Esophagus squamous epithelium (tissue), 5 donors: ENCODE data around the gene TOX3. TPM values are rescaled to one million over a fixed set of nuclear protein-coding genes. Genes with fewer than 3 reads are reported as not detected.

Experiments used
- DNase-seq: peaks from one replicate; lab custom pipeline; 2025; lab: John Stamatoyannopoulos, UW
- H3K27ac ChIP-seq, 4 donors: fragments of 200-600 bp; sonication (generic); one replicate each; pipeline ENCODE4 v1.5.1; 2016 to 2019; ENCODE audit warnings: mild to moderate bottlenecking in 1 of 4
- H3K27me3 ChIP-seq, 4 donors: fragments of 200-600 bp; sonication (generic); 1 replicate in 3 of 4; 2 replicates in 1 of 4; pipeline versions ENCODE4 v1.5.1 to v1.6.0; 2017 to 2021; ENCODE audit warnings: antibody characterized with exemption in 1 of 4
- H3K36me3 ChIP-seq, 3 donors: fragments of 200-600 bp; sonication (generic); one replicate each; pipeline ENCODE4 v1.5.1; 2016 to 2019
- H3K4me1 ChIP-seq, 3 donors: fragments of 200-600 bp; sonication (generic); one replicate each; pipeline ENCODE4 v1.5.1; 2017 to 2019
- H3K4me3 ChIP-seq, 4 donors: fragments of 200-600 bp; sonication (generic); 1 replicate in 3 of 4; 2 replicates in 1 of 4; pipeline ENCODE4 v1.5.1; 2016 to 2019; ENCODE audit warnings: mild to moderate bottlenecking in 2 of 4, moderate library complexity in 1 of 4
- H3K9me3 ChIP-seq, 3 donors: fragments of 200-600 bp; sonication (generic); one replicate each; pipeline ENCODE4 v1.5.1; 2016 to 2019
- CTCF ChIP-seq, 6 experiments: fragments of 450-650 bp in 4 of 6; fragments of 200-600 bp in 2 of 6; sonication (generic) in 2 of 6; IDR thresholded peaks; one replicate each; pipeline ENCODE4 v1.5.1; 2016 to 2019; ENCODE audit warnings: antibody characterized with exemption in 6 of 6, mild to moderate bottlenecking in 4 of 6, moderate library complexity in 4 of 6
- POLR2A ChIP-seq, 4 donors: fragments of 450-650 bp; IDR thresholded peaks; one replicate each; pipeline ENCODE4 v1.6.1; 2017; ENCODE audit warnings: antibody characterized with exemption in 4 of 4, mild to moderate bottlenecking in 4 of 4, moderate library complexity in 3 of 4
- WGBS, 2 donors: methylation state at CpG; one replicate each; pipeline ENCODE4 v1.1.5; 2018; 5-methylcytosine and 5-hydroxymethylcytosine counted together
- intact Hi-C: fragments of 100-400 bp; cut with DNase I; formaldehyde crosslinking; loops from one replicate; pipeline ENCODE4 v1.15.0; 2022
- total RNA-seq, 4 donors: library from RNA; depleted of rRNA; stranded (reverse); fragments of >200 nt; gene quantifications; one replicate each; pipeline ENCODE4 v1.1.0, GENCODE V29; 2016
- donor health status: DM: yes; HTN: yes; CAD: no.

TOX3 gene
- total RNA-seq, 4 donors from 2014 or later: 0.09 to 1.1 (median 0.11) TPM; not detected in 1

GRCh38 chr16:52439171-52439701 lies 107.7 kb downstream of the TOX3 start:
- DNase-seq: no peak
- no peaks in the 10 kb centered on the region for H3K27me3 ChIP-seq
- no peaks in the 10 kb centered on the region for H3K9me3 ChIP-seq
- no peak overlapping the region for H3K27ac ChIP-seq
- WGBS, 2 donors: 76 to 83% methylated on average over 9 to 11 of the region's 11 CpGs
- H3K4me3 ChIP-seq: no peak overlapping the region
- no peak for TF ChIP-seq CTCF (IDR thresholded peaks at IDR 0.05)
- no peak for TF ChIP-seq POLR2A (IDR thresholded peaks at IDR 0.05)
- H3K4me1 ChIP-seq: no peaks in the 10 kb centered on the region
- intact Hi-C loops: no loop called here
- H3K36me3 ChIP-seq: no peaks in the 10 kb centered on the region

- no peaks in the 10 kb centered on the region for H3K9me3 ChIP-seq
- no peaks in the 10 kb centered on the region for H3K36me3 ChIP-seq
- H3K27ac ChIP-seq: no peak overlapping the region
- WGBS, 2 donors: 88 to 95% methylated on average over 4 of the region's 4 CpGs
- intact Hi-C loops: no loop called here
- no peaks in the 10 kb centered on the region for H3K4me1 ChIP-seq
- H3K27me3 ChIP-seq: no peaks in the 10 kb centered on the region
- TF ChIP-seq CTCF (IDR thresholded peaks at IDR 0.05) (no peak), POLR2A (IDR thresholded peaks at IDR 0.05) (no peak)
- H3K4me3 ChIP-seq: no peak overlapping the region
- DNase-seq: no peak
Observed at GRCh38 chr16:52437277-52437670, 109.7 kb downstream of the TOX3 start.

- no peak overlapping the region for H3K4me3 ChIP-seq
- no peaks in the 10 kb centered on the region for H3K27me3 ChIP-seq
- H3K36me3 ChIP-seq: no peaks in the 10 kb centered on the region
- intact Hi-C loops: no loop called here
- no peak overlapping the region for H3K27ac ChIP-seq
- H3K4me1 ChIP-seq: no peaks in the 10 kb centered on the region
- no peaks in the 10 kb centered on the region for H3K9me3 ChIP-seq
- no peak for DNase-seq
- TF ChIP-seq CTCF (IDR thresholded peaks at IDR 0.05) (no peak), POLR2A (IDR thresholded peaks at IDR 0.05) (no peak)
- 59 to 69% methylated on average over 2 of the region's 2 CpGs for WGBS, 2 donors
Observed at GRCh38 chr16:52436339-52437276, 110.3 kb downstream of the TOX3 start.

- intact Hi-C loops: no loop called here
- no peak for DNase-seq
- Histone ChIP-seq H3K4me3 (no peak overlapping the region), H3K9me3 (no peaks in the 10 kb centered on the region), H3K27me3 (no peaks in the 10 kb centered on the region), H3K27ac (no peak overlapping the region), H3K36me3 (no peaks in the 10 kb centered on the region), H3K4me1 (no peaks in the 10 kb centered on the region)
- whole genome bisulfite sequencing, 2 donors: 86 to 89% methylated on average over 1 of the region's 1 CpG
- TF ChIP-seq POLR2A (IDR thresholded peaks at IDR 0.05) (no peak), CTCF (IDR thresholded peaks at IDR 0.05) (no peak)
Observed at GRCh38 chr16:52434224-52434623, 112.7 kb downstream of the TOX3 start.

GRCh38 chr16:52433643-52434042 lies 113.3 kb downstream of the TOX3 start:
- Histone ChIP-seq H3K4me1 (no peaks in the 10 kb centered on the region), H3K9me3 (no peaks in the 10 kb centered on the region), H3K36me3 (no peaks in the 10 kb centered on the region), H3K27ac (no peak overlapping the region), H3K27me3 (no peaks in the 10 kb centered on the region), H3K4me3 (no peak overlapping the region)
- TF ChIP-seq CTCF (IDR thresholded peaks at IDR 0.05) (no peak), POLR2A (IDR thresholded peaks at IDR 0.05) (no peak)
- WGBS, 2 donors: 63 to 70% methylated on average over 2 of the region's 2 CpGs
- no peak for DNase-seq
- intact Hi-C loops: no loop called here
